Upper lobe of left lung (tissue), 6 donors: Measurements from ENCODE around the gene ANAPC2. TPM values are rescaled to one million over a fixed set of nuclear protein-coding genes. Genes with fewer than 3 reads are reported as not detected.

Experiments used
- ATAC-seq, 2 donors: fragments of 200-7000 bp; cut with Tn5 transposase; one replicate each; pipeline ENCODE4 v1.9.1; 2022; ENCODE audit warnings: mild to moderate bottlenecking in 2 of 2, moderate library complexity in 2 of 2; ENCODE audit not compliant: low FRiP score in 2 of 2
- DNase-seq, 2 donors: peaks; one replicate each; pipeline ENCODE4 v3.0.0-alpha.2; 2019 to 2020
- H3K27ac ChIP-seq, 4 donors: fragments of 200-600 bp; sonication (generic); one replicate each; pipeline ENCODE4 v1.5.1; 2016 to 2019
- H3K27me3 ChIP-seq, 4 donors: fragments of 200-600 bp; sonication (generic); one replicate each; pipeline ENCODE4 v1.5.1; 2017 to 2019
- H3K36me3 ChIP-seq, 4 donors: fragments of 200-600 bp; sonication (generic); one replicate each; pipeline ENCODE4 v1.5.1; 2016 to 2019
- H3K4me1 ChIP-seq, 4 donors: fragments of 200-600 bp; sonication (generic); one replicate each; pipeline ENCODE4 v1.5.1; 2018 to 2019
- H3K4me3 ChIP-seq, 4 donors: fragments of 200-600 bp; sonication (generic); one replicate each; pipeline ENCODE4 v1.5.1; 2017 to 2019; ENCODE audit warnings: mild to moderate bottlenecking in 2 of 4, moderate library complexity in 1 of 4
- H3K9me3 ChIP-seq, 4 donors: fragments of 200-600 bp; sonication (generic); one replicate each; pipeline ENCODE4 v1.5.1; 2018 to 2019
- EP300 ChIP-seq, 4 donors: sonication (generic); formaldehyde crosslinking; IDR thresholded peaks; one replicate each; pipeline ENCODE4 v1.5.1; 2017; ENCODE audit warnings: antibody characterized with exemption in 4 of 4, control low read depth in 2 of 4
- POLR2A ChIP-seq, 4 donors: fragments of 450-650 bp; IDR thresholded peaks; one replicate each; pipeline ENCODE4 v1.5.1; 2016 to 2017; ENCODE audit warnings: antibody characterized with exemption in 4 of 4, mild to moderate bottlenecking in 2 of 4
- POLR2AphosphoS5 ChIP-seq, 2 donors: sonication (generic); formaldehyde crosslinking; IDR thresholded peaks; one replicate each; pipeline ENCODE4 v1.5.1; 2017; ENCODE audit warnings: antibody characterized with exemption in 2 of 2
- WGBS, 2 donors: methylation state at CpG; one replicate each; pipeline ENCODE4 v1.1.5; 2017 to 2018; 5-methylcytosine and 5-hydroxymethylcytosine counted together
- total RNA-seq, 6 donors: library from RNA; depleted of rRNA in 4 of 6; stranded (reverse); fragments of >200 nt in 4 of 6; gene quantifications; one replicate each; pipeline versions ENCODE4 v1.1.0 to v1.2.1, GENCODE V29; 2016 to 2021
- TF ChIP-seq, protein P1 (sequence below), 6 experiments: fragments of 450-650 bp in 4 of 6; fragments of 200-600 bp in 2 of 6; sonication (generic) in 2 of 6; IDR thresholded peaks; one replicate each; pipeline ENCODE4 v1.5.1; 2016 to 2019; ENCODE audit warnings: antibody characterized with exemption in 6 of 6
- donor health status: DM: no; HTN: no; CAD: no; lungs with moderate emphysema.
- donor health status: DM: no; HTN: yes; CAD: no; lungs with severe emphysema.

ANAPC2 gene
- total RNA-seq, 6 donors from 2014 or later, result 31.9 to 174 (median 67.3) TPM

DNA sequence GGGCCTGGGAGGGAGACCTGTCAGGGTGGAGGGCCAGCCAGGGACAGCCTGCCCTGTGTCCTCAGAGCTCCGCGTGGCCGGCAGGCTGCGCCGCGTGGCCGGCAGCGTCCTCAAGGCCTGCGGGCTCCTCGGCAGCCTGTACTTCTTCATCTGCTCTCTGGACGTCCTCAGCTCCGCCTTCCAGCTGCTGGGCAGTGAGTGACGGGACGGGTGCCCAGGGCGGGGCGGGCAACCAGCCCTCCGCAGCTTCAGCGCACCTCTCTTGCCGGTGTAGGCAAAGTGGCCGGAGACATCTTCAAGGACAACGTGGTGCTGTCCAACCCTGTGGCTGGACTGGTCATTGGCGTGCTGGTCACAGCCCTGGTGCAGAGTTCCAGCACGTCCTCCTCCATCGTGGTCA is 44.1 kb upstream of the ANAPC2 start:
- H3K27me3 ChIP-seq, result peaks cover 0 to 34% (median 4%) of the 10 kb centered on the region in 4 donors
- H3K9me3 ChIP-seq, result no peaks in the 10 kb centered on the region
- no peaks in the 10 kb centered on the region for H3K36me3 ChIP-seq
- peaks cover 14 to 31% (median 24%) of the 10 kb centered on the region in 4 donors for H3K4me1 ChIP-seq
- DNase-seq, result peak in 1 of 2 donors; percentile 74
- no peak for ATAC-seq
- no peak overlapping the region for H3K27ac ChIP-seq
- 71 to 72% methylated on average over 13 to 24 of the region's 24 CpGs for WGBS, 2 donors
- H3K4me3 ChIP-seq, result no peak overlapping the region
- TF ChIP-seq POLR2A (IDR thresholded peaks at IDR 0.05), result no peak
- TF ChIP-seq, protein P1, sequence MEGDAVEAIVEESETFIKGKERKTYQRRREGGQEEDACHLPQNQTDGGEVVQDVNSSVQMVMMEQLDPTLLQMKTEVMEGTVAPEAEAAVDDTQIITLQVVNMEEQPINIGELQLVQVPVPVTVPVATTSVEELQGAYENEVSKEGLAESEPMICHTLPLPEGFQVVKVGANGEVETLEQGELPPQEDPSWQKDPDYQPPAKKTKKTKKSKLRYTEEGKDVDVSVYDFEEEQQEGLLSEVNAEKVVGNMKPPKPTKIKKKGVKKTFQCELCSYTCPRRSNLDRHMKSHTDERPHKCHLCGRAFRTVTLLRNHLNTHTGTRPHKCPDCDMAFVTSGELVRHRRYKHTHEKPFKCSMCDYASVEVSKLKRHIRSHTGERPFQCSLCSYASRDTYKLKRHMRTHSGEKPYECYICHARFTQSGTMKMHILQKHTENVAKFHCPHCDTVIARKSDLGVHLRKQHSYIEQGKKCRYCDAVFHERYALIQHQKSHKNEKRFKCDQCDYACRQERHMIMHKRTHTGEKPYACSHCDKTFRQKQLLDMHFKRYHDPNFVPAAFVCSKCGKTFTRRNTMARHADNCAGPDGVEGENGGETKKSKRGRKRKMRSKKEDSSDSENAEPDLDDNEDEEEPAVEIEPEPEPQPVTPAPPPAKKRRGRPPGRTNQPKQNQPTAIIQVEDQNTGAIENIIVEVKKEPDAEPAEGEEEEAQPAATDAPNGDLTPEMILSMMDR (IDR thresholded peaks at IDR 0.05), result no peak
- no peak for TF ChIP-seq EP300 (IDR thresholded peaks at IDR 0.05)

DNA sequence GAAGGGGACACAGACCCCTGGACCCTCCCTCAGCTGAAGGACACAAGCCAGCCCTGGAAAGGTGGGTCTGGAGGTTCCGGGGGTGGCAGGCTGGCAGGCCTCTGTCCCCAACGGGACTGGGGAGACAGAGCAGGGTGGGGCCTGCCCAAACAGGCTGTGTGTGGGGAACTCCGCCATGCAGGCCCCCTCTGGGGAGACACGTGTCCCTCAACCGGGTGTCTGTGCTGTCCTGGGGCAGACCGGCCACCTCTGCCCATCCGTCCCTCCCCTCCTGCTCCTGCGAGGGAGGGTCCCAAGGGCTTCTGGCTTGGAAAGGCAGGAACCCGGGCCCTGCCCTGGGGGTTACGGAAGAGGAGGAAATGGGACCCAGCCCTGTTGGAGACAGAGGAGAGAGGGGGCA is 43.7 kb upstream of the ANAPC2 start:
- DNase-seq, result peak in 1 of 2 donors; percentile 56
- no peak overlapping the region for H3K4me3 ChIP-seq
- no peak for ATAC-seq
- peaks cover 0 to 34% (median 4%) of the 10 kb centered on the region in 4 donors for H3K27me3 ChIP-seq
- H3K36me3 ChIP-seq, result no peaks in the 10 kb centered on the region
- WGBS, 2 donors, result 61 to 80% methylated on average over 2 to 10 of the region's 10 CpGs
- TF ChIP-seq, protein P1 (IDR thresholded peaks at IDR 0.05), result no peak
- TF ChIP-seq POLR2A (IDR thresholded peaks at IDR 0.05) (no peak), EP300 (IDR thresholded peaks at IDR 0.05) (no peak), POLR2AphosphoS5 (IDR thresholded peaks at IDR 0.05) (no peak)
- H3K9me3 ChIP-seq, result no peaks in the 10 kb centered on the region
- peaks cover 14 to 31% (median 26%) of the 10 kb centered on the region in 4 donors for H3K4me1 ChIP-seq
- H3K27ac ChIP-seq, result no peak overlapping the region

DNA sequence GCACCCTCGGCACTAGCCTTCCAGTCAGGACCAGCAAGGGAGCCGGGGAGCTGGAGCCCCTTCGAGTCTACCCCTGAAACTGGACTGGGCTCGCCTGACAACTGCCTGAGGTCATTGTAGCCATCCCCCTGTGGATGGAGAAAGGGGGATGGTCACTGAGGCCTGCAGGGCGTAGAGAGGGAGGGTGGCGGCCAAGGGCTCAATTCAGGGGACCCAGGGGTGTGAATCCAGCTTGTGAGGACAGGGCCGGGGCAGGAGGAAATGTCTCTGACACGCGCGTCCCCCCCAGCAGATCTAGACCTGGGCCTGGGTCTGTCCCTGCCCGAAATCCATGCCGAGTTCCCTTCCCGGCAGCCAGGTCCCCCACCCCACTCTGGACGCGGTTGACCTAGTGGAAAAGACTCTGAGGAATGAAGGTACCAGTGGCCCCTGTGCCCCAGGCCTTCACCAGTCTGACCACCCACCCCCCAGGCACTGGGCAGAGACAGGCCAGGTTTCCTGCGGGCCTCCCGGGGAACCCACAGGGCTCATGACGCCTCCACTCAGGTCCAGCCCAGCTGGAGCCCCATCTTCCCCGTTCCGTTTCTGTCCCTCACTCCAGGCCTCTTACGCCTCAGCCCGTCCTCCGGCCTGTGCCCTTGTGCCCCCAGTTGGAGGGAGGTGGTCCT is 43.1 kb upstream of the ANAPC2 start:
- DNase-seq (peak in 1 of 2 donors; percentile 52), ATAC-seq (no peak)
- no peak overlapping the region for H3K4me3 ChIP-seq
- peaks cover 8 to 31% (median 25%) of the 10 kb centered on the region in 4 donors for H3K4me1 ChIP-seq
- H3K36me3 ChIP-seq, result no peaks in the 10 kb centered on the region
- peaks cover 0 to 34% (median 4%) of the 10 kb centered on the region in 4 donors for H3K27me3 ChIP-seq
- no peak overlapping the region for H3K27ac ChIP-seq
- no peak for TF ChIP-seq POLR2AphosphoS5 (IDR thresholded peaks at IDR 0.05)
- TF ChIP-seq POLR2A (IDR thresholded peaks at IDR 0.05), result no peak
- no peak for TF ChIP-seq EP300 (IDR thresholded peaks at IDR 0.05)
- TF ChIP-seq, protein P1 (IDR thresholded peaks at IDR 0.05), result no peak
- no peaks in the 10 kb centered on the region for H3K9me3 ChIP-seq
- 87 to 89% methylated on average over 15 to 19 of the region's 23 CpGs for WGBS, 2 donors

DNA sequence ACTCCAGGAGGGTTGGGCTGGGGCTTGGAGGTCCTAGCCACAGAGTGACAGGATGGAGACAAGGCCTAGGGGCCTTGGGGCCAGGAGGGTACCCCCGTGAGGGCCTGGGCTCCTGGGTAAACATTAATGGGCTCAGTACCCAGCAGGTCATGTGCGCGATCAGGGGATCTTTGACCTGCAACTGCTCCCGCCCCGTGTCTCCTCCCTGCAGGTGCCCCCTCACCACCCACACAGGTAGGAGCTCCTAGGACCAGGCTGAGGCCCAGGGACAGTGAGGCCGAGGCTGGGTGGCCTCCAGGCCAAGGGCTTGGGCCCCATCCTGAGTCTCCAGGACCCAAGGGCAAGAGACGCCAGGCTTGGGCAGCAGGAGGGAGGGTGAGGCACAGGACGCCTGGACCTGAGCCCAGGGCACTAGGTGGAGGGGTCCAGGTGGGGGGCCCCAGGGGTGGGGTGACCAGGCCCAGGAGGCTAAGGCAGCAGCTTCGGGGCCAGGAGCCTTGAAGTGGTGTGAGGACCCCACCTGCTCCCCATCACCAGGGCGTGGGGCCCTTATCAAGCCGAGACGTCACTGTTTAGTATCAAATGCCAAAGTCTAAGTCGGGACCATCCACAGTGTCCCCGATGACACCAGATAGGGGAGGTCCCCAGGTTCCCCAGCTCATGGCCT is 42.5 kb upstream of the ANAPC2 start, which contains the start of gene SLC34A3:
Gene SLC34A3 (plus strand): TSS at position 197 of the 667 bp plus-strand sequence. CDS start 802 bp downstream, outside the sequence.
- Histone ChIP-seq H3K27me3 (peaks cover 0 to 34% (median 4%) of the 10 kb centered on the region in 4 donors), H3K36me3 (no peaks in the 10 kb centered on the region), H3K27ac (no peak within 1 kb of the TSS), H3K9me3 (no peaks in the 10 kb centered on the region), H3K4me1 (peaks cover under 1 to 25% (median 19%) of the 10 kb centered on the region in 4 donors), H3K4me3 (no peak within 1 kb of the TSS)
- no peak for ATAC-seq
- DNase-seq, result peak in 1 of 2 donors; percentile 63
- 65 to 69% methylated on average over 5 to 11 of the region's 14 CpGs for WGBS, 2 donors
- TF ChIP-seq POLR2AphosphoS5 (IDR thresholded peaks at IDR 0.05), result no peak
- no peak for TF ChIP-seq EP300 (IDR thresholded peaks at IDR 0.05)
- no peak for TF ChIP-seq POLR2A (IDR thresholded peaks at IDR 0.05)
- TF ChIP-seq, protein P1 (IDR thresholded peaks at IDR 0.05), result no peak
